K562 (cell line): ENCODE data around the gene RCL1. TPM values are rescaled to one million over a fixed set of nuclear protein-coding genes. Genes with fewer than 3 reads are reported as not detected.

ENCODE experiments used
- ARID1B ChIP-seq: fragments of 450-650 bp; IDR thresholded peaks from 2 replicates; pipeline ENCODE4 v1.6.1; 2016; ENCODE audit warnings: antibody characterized with exemption, mild to moderate bottlenecking, inconsistent platforms
- CC2D1A ChIP-seq: fragments of 450-650 bp; IDR thresholded peaks from 2 replicates; pipeline ENCODE4 v1.6.1; 2017; ENCODE audit warnings: mild to moderate bottlenecking
- HDAC6 ChIP-seq: IDR thresholded peaks from 2 replicates; pipeline ENCODE4 v1.6.1; 2012; ENCODE audit warnings: low read depth, mild to moderate bottlenecking, control low read depth, inconsistent platforms, low read length, moderate library complexity
- MED1 ChIP-seq: sonication (generic); formaldehyde crosslinking; IDR thresholded peaks from 2 replicates; pipeline ENCODE4 v1.8.1; 2023; ENCODE audit warnings: missing genetic modification reagents, borderline replicate concordance
- MEF2D ChIP-seq: conservative IDR thresholded peaks from 2 replicates; pipeline ENCODE4 v1.6.1; 2016; ENCODE audit warnings: low read depth, missing genetic modification characterization, missing compliant biosample characterization
- POLR2A ChIP-seq: fragments of 450-650 bp; conservative IDR thresholded peaks from 2 replicates; pipeline ENCODE4 v1.6.1; 2016
- RB1 ChIP-seq: fragments of 450-650 bp; IDR thresholded peaks from 2 replicates; pipeline ENCODE4 v1.6.1; 2017; ENCODE audit warnings: low read depth, mild to moderate bottlenecking
- RBM14 ChIP-seq: fragments of 200-400 bp; formaldehyde crosslinking; IDR thresholded peaks from 2 replicates; pipeline ENCODE4 v1.6.1; 2018; ENCODE audit warnings: low read depth, mild to moderate bottlenecking, low read length, moderate library complexity, borderline replicate concordance; ENCODE audit not compliant: insufficient read depth
- RNF219 ChIP-seq: fragments of 250-450 bp; sonication (Bioruptor Pico); IDR thresholded peaks from 2 replicates; pipeline ENCODE4 v1.5.0; 2022; ENCODE audit warnings: mild to moderate bottlenecking
- SETDB1 ChIP-seq: IDR thresholded peaks from one replicate; pipeline ENCODE4 v1.6.1; 2012; ENCODE audit warnings: low read length, control low read depth, inconsistent platforms
- ZFPM2 ChIP-seq: fragments of 250-450 bp; sonication (Bioruptor Pico); IDR thresholded peaks from 2 replicates; pipeline ENCODE4 v1.5.1; 2022; ENCODE audit warnings: mild to moderate bottlenecking
- ZFX ChIP-seq: sonication (generic); formaldehyde crosslinking; IDR thresholded peaks from 2 replicates; pipeline ENCODE4 v1.8.0; 2022; ENCODE audit warnings: mild to moderate bottlenecking, missing genetic modification reagents, moderate library complexity
- ZNF584 ChIP-seq: fragments of 200-800 bp; sonication (Bioruptor generic); IDR thresholded peaks from 2 replicates; pipeline ENCODE4 v1.6.1; 2016; ENCODE audit warnings: low read depth, mild to moderate bottlenecking, missing genetic modification characterization, missing compliant biosample characterization
- ZNF668 ChIP-seq: fragments of 250-450 bp; sonication (Bioruptor Pico); IDR thresholded peaks from 2 replicates; pipeline ENCODE4 v1.8.0; 2022; ENCODE audit warnings: mild to moderate bottlenecking, inconsistent platforms
- ZNF707 ChIP-seq: fragments of 250-450 bp; sonication (Bioruptor Pico); conservative IDR thresholded peaks from 2 replicates; pipeline ENCODE4 v1.8.0; 2022; ENCODE audit warnings: inconsistent platforms, mild to moderate bottlenecking, moderate library complexity
- polyA plus RNA-seq, 8 experiments: library from polyadenylated mRNA; depleted of rRNA in 4 of 8; stranded (reverse) in 5 of 8; unstranded in 3 of 8; fragments of >200 nt; fragmentation: Nextera tagmentation in 2 of 8; fragmentation: Illumina TruSeq in 1 of 8; extraction: Ambion mirVana in 2 of 8; extraction: Trizol in 1 of 8; gene quantifications; 2 replicates each; pipeline versions ENCODE4 v1.2.1 to v1.2.3, GENCODE V29; 2011 to 2014; ENCODE audit warnings: inconsistent platforms in 1 of 8, missing spikeins in 1 of 8
- total RNA-seq, 7 experiments: library from RNA; depleted of rRNA in 6 of 7; stranded (reverse); fragments of >200 nt in 6 of 7; fragmentation: Illumina TruSeq in 2 of 7; extraction: Trizol in 2 of 7; gene quantifications; 2 replicates each; pipeline versions ENCODE4 v1.2.1 to v1.2.3, GENCODE V29; 2011 to 2021; ENCODE audit warnings: low replicate concordance in 1 of 7
- TF ChIP-seq, protein P1 (sequence below): fragments of 200-600 bp; sonication (generic); IDR thresholded peaks from one replicate; pipeline ENCODE4 v1.6.1; 2012; ENCODE audit warnings: mild to moderate bottlenecking, low read depth, low read length, inconsistent platforms
- TF ChIP-seq, protein P2 (sequence below): fragments of 250-450 bp; sonication (Bioruptor Pico); IDR thresholded peaks from 2 replicates; pipeline ENCODE4 v1.8.0; 2021; ENCODE audit warnings: moderate library complexity, mild to moderate bottlenecking, inconsistent platforms

Gene RCL1
- total and polyA plus RNA-seq, 9 of the 15 experiments (the other 6 are each of a cell fraction or from before 2014, with no cell fraction given), result 24.0 to 67.7 (median 38.6) TPM

GRCh38 chr9:4852419-4852818 is 59.7 kb downstream of the RCL1 start (continued):
- TF ChIP-seq RBM14 (no peak), ZFPM2 (CRISPR knock-in tag) (no peak), ZFX (CRISPR knock-in tag) (no peak), ZNF707 (CRISPR knock-in tag) (no peak), ZNF668 (CRISPR knock-in tag) (no peak), ZNF584 (CRISPR knock-in tag) (no peak), RNF219 (CRISPR knock-in tag) (no peak), HDAC6 (no peak), SETDB1 (no peak), CC2D1A (peak; percentile 77; the same call in 1 of the 2 replicates), MEF2D (tag) (no peak), RB1 (no peak), MED1 (CRISPR knock-in tag) (no peak), ARID1B (peak; percentile 93), POLR2A (no peak)
- TF ChIP-seq, protein P1, sequence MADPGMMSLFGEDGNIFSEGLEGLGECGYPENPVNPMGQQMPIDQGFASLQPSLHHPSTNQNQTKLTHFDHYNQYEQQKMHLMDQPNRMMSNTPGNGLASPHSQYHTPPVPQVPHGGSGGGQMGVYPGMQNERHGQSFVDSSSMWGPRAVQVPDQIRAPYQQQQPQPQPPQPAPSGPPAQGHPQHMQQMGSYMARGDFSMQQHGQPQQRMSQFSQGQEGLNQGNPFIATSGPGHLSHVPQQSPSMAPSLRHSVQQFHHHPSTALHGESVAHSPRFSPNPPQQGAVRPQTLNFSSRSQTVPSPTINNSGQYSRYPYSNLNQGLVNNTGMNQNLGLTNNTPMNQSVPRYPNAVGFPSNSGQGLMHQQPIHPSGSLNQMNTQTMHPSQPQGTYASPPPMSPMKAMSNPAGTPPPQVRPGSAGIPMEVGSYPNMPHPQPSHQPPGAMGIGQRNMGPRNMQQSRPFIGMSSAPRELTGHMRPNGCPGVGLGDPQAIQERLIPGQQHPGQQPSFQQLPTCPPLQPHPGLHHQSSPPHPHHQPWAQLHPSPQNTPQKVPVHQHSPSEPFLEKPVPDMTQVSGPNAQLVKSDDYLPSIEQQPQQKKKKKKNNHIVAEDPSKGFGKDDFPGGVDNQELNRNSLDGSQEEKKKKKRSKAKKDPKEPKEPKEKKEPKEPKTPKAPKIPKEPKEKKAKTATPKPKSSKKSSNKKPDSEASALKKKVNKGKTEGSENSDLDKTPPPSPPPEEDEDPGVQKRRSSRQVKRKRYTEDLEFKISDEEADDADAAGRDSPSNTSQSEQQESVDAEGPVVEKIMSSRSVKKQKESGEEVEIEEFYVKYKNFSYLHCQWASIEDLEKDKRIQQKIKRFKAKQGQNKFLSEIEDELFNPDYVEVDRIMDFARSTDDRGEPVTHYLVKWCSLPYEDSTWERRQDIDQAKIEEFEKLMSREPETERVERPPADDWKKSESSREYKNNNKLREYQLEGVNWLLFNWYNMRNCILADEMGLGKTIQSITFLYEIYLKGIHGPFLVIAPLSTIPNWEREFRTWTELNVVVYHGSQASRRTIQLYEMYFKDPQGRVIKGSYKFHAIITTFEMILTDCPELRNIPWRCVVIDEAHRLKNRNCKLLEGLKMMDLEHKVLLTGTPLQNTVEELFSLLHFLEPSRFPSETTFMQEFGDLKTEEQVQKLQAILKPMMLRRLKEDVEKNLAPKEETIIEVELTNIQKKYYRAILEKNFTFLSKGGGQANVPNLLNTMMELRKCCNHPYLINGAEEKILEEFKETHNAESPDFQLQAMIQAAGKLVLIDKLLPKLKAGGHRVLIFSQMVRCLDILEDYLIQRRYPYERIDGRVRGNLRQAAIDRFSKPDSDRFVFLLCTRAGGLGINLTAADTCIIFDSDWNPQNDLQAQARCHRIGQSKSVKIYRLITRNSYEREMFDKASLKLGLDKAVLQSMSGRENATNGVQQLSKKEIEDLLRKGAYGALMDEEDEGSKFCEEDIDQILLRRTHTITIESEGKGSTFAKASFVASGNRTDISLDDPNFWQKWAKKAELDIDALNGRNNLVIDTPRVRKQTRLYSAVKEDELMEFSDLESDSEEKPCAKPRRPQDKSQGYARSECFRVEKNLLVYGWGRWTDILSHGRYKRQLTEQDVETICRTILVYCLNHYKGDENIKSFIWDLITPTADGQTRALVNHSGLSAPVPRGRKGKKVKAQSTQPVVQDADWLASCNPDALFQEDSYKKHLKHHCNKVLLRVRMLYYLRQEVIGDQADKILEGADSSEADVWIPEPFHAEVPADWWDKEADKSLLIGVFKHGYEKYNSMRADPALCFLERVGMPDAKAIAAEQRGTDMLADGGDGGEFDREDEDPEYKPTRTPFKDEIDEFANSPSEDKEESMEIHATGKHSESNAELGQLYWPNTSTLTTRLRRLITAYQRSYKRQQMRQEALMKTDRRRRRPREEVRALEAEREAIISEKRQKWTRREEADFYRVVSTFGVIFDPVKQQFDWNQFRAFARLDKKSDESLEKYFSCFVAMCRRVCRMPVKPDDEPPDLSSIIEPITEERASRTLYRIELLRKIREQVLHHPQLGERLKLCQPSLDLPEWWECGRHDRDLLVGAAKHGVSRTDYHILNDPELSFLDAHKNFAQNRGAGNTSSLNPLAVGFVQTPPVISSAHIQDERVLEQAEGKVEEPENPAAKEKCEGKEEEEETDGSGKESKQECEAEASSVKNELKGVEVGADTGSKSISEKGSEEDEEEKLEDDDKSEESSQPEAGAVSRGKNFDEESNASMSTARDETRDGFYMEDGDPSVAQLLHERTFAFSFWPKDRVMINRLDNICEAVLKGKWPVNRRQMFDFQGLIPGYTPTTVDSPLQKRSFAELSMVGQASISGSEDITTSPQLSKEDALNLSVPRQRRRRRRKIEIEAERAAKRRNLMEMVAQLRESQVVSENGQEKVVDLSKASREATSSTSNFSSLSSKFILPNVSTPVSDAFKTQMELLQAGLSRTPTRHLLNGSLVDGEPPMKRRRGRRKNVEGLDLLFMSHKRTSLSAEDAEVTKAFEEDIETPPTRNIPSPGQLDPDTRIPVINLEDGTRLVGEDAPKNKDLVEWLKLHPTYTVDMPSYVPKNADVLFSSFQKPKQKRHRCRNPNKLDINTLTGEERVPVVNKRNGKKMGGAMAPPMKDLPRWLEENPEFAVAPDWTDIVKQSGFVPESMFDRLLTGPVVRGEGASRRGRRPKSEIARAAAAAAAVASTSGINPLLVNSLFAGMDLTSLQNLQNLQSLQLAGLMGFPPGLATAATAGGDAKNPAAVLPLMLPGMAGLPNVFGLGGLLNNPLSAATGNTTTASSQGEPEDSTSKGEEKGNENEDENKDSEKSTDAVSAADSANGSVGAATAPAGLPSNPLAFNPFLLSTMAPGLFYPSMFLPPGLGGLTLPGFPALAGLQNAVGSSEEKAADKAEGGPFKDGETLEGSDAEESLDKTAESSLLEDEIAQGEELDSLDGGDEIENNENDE, result no peak
- TF ChIP-seq, protein P2, sequence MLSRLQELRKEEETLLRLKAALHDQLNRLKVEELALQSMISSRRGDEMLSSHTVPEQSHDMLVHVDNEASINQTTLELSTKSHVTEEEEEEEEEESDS (CRISPR knock-in tag), result no peak
